GM18499 (cell line): ENCODE measurements around the gene ARFGAP1.

Experiments
- ATAC-seq: cut with Tn5 transposase; IDR thresholded peaks from one replicate; pipeline ENCODE4 v1.9.1; 2021; ENCODE audit warnings: moderate number of reproducible peaks; ENCODE audit not compliant: insufficient read depth, unreplicated experiment

Gene ARFGAP1

GRCh38 chr20:63276956-63277355 is 4.3 kb downstream of the ARFGAP1 start:
- no peak for ATAC-seq

- no peak for ATAC-seq
These were observed 5.1 kb downstream of the ARFGAP1 start for GRCh38 chr20:63277466-63278272.

GRCh38 chr20:63278661-63279060 is 6.0 kb downstream of the ARFGAP1 start:
- no peak for ATAC-seq

- no peak for ATAC-seq
These were observed 7.3 kb downstream of the ARFGAP1 start for GRCh38 chr20:63279931-63280330.

- no peak for ATAC-seq
These were observed 7.8 kb downstream of the ARFGAP1 start for GRCh38 chr20:63280371-63280770.

GRCh38 chr20:63280929-63281545 is 8.4 kb downstream of the ARFGAP1 start:
- no peak for ATAC-seq

- ATAC-seq: no peak
These were observed 9.4 kb downstream of the ARFGAP1 start for GRCh38 chr20:63281742-63282665.

GRCh38 chr20:63282946-63283345 is 10.3 kb downstream of the ARFGAP1 start:
- no peak for ATAC-seq

GRCh38 chr20:63283397-63284082 is 10.9 kb downstream of the ARFGAP1 start:
- ATAC-seq: no peak

GRCh38 chr20:63284083-63284440 is 11.4 kb downstream of the ARFGAP1 start:
- no peak for ATAC-seq

- no peak for ATAC-seq
These were observed 11.9 kb downstream of the ARFGAP1 start for GRCh38 chr20:63284544-63284949.

GRCh38 chr20:63284981-63285524 is 12.4 kb downstream of the ARFGAP1 start:
- no peak for ATAC-seq

- no peak for ATAC-seq
These were observed 13.3 kb downstream of the ARFGAP1 start for GRCh38 chr20:63285636-63286615.

GRCh38 chr20:63286781-63287696 is 14.4 kb downstream of the ARFGAP1 start:
- no peak for ATAC-seq

GRCh38 chr20:63287697-63288580 is 15.3 kb downstream of the ARFGAP1 start:
- no peak for ATAC-seq

GRCh38 chr20:63288581-63289251 is 16.1 kb downstream of the ARFGAP1 start:
- no peak for ATAC-seq
